H1 (cell line): Measurements from ENCODE around the gene ZBTB18. TPM values are rescaled to one million over a fixed set of nuclear protein-coding genes. Genes with fewer than 3 reads are reported as not detected.

ENCODE experiments used
- CTCF ChIA-PET: fragments of 300-600 bp; sonication (Branson Sonifier 250); formaldehyde crosslinking; loops from one replicate; lab custom pipeline; 2021; ENCODE audit not compliant: partially characterized antibody; lab: Charles Lee
- POLR2A ChIA-PET: fragments of 300-600 bp; sonication (Branson Sonifier 250); formaldehyde crosslinking; loops from one replicate; lab custom pipeline; 2021; ENCODE audit warnings: inconsistent platforms; ENCODE audit not compliant: partially characterized antibody; lab: Charles Lee
- DNase-seq, 2 experiments: peaks; one replicate each; pipeline versions ENCODE4 v3.0.0 to v3.0.0-alpha.2; 2010 to 2022; ENCODE audit warnings: low spot score in 2 of 2, low read depth in 1 of 2, mixed read lengths in 1 of 2
- FAIRE-seq: peaks from 2 replicates; lab custom pipeline; 2011; peaks lifted over from hg19 to GRCh38; lab: Jason Lieb, UNC
- H2AFZ ChIP-seq: 2 replicates; pipeline ENCODE4 v1.8.1; 2012; ENCODE audit warnings: low read length, inconsistent platforms
- H2AK5ac ChIP-seq: 2 replicates; pipeline ENCODE4 v1.6.1; 2013; ENCODE audit warnings: low read depth, low read length
- H2BK120ac ChIP-seq: replicated peaks from 2 replicates; pipeline ENCODE3; 2013; ENCODE audit warnings: low read depth, low read length, inconsistent platforms
- H2BK12ac ChIP-seq: 2 replicates; pipeline ENCODE4 v1.6.1; 2013; ENCODE audit warnings: low read depth, low read length
- H2BK15ac ChIP-seq: 2 replicates; pipeline ENCODE4 v1.6.1; 2013; ENCODE audit warnings: low read length
- H2BK20ac ChIP-seq: 2 replicates; pipeline ENCODE4 v1.6.1; 2013; ENCODE audit warnings: low read length
- H2BK5ac ChIP-seq: 2 replicates; pipeline ENCODE4 v1.6.1; 2013; ENCODE audit warnings: low read depth, low read length
- H3K14ac ChIP-seq: 2 replicates; pipeline ENCODE4 v1.6.1; 2013; ENCODE audit warnings: inconsistent platforms; ENCODE audit not compliant: insufficient read length
- H3K18ac ChIP-seq: 2 replicates; pipeline ENCODE4 v1.6.1; 2013; ENCODE audit warnings: low read length; ENCODE audit errors: extremely low read depth
- H3K23ac ChIP-seq: 2 replicates; pipeline ENCODE4 v1.6.1; 2013; ENCODE audit warnings: inconsistent platforms; ENCODE audit not compliant: insufficient read length
- H3K23me2 ChIP-seq: 2 replicates; pipeline ENCODE4 v1.6.1; 2013; ENCODE audit warnings: low read depth, low read length
- H3K27ac ChIP-seq: 2 replicates; pipeline ENCODE4 v1.6.1; 2011; ENCODE audit warnings: low read depth, low read length, inconsistent platforms
- H3K27me3 ChIP-seq, 4 experiments: replicated peaks in 1 of 4; 1 replicate in 1 of 4; 2 replicates in 3 of 4; pipeline versions ENCODE4 v1.6.1 to v1.8.1; 2011 to 2013; ENCODE audit warnings: low read length in 3 of 4, mild to moderate bottlenecking in 3 of 4, inconsistent platforms in 2 of 4, mixed read lengths in 2 of 4, moderate library complexity in 1 of 4; ENCODE audit not compliant: control insufficient read depth in 3 of 4, insufficient read depth in 3 of 4; ENCODE audit errors: extremely low read depth in 1 of 4
- H3K36me3 ChIP-seq, 4 experiments: 2 replicates each; pipeline versions ENCODE4 v1.6.1 to v1.8.1; 2011 to 2013; ENCODE audit warnings: mild to moderate bottlenecking in 4 of 4, low read length in 3 of 4, moderate library complexity in 2 of 4, control low read depth in 1 of 4, inconsistent platforms in 1 of 4; ENCODE audit not compliant: insufficient read depth in 4 of 4, control insufficient read depth in 2 of 4
- H3K4ac ChIP-seq: replicated peaks from 2 replicates; pipeline ENCODE3; 2013; ENCODE audit warnings: low read length, low read depth, mixed read lengths, inconsistent platforms; ENCODE audit not compliant: insufficient read length
- H3K4me1 ChIP-seq, 4 experiments: replicated peaks in 1 of 4; 1 replicate in 1 of 4; 2 replicates in 3 of 4; pipeline versions ENCODE4 v1.6.1 to v1.8.1; 2011 to 2013; ENCODE audit warnings: low read length in 3 of 4, inconsistent platforms in 2 of 4, mixed read lengths in 1 of 4; ENCODE audit not compliant: insufficient read depth in 4 of 4, control insufficient read depth in 3 of 4
- H3K4me2 ChIP-seq, 2 experiments: 2 replicates each; pipeline versions ENCODE4 v1.6.1 to v1.8.1; 2011 to 2013; ENCODE audit warnings: low read depth in 2 of 2, low read length in 2 of 2, control low read depth in 1 of 2, inconsistent platforms in 1 of 2, mild to moderate bottlenecking in 1 of 2; ENCODE audit not compliant: insufficient read depth in 1 of 2
- H3K4me3 ChIP-seq, 4 experiments: fragments of 200-600, 300-600 bp in 1 of 4; sonication (generic), shearing (Covaris generic), sonication (Bioruptor Twin) in 1 of 4; 2 replicates each; pipeline versions ENCODE4 v1.5.1 to v1.8.1; 2011 to 2016; ENCODE audit warnings: low read length in 4 of 4, low read depth in 3 of 4, control low read depth in 2 of 4, inconsistent platforms in 2 of 4, mild to moderate bottlenecking in 2 of 4, mixed read lengths in 1 of 4, moderate library complexity in 1 of 4; ENCODE audit not compliant: insufficient read depth in 2 of 4; ENCODE audit errors: extremely low read depth in 1 of 4
- H3K56ac ChIP-seq: replicated peaks from 2 replicates; pipeline ENCODE3; 2013; ENCODE audit warnings: low read depth, mild to moderate bottlenecking, mixed read lengths, low read length, inconsistent platforms; ENCODE audit not compliant: insufficient read length
- H3K79me1 ChIP-seq: 2 replicates; pipeline ENCODE4 v1.6.1; 2013; ENCODE audit warnings: low read depth, low read length, control low read depth
- H3K79me2 ChIP-seq, 2 experiments: 2 replicates each; pipeline versions ENCODE4 v1.6.1 to v1.8.1; 2012 to 2013; ENCODE audit warnings: low read length in 2 of 2, mild to moderate bottlenecking in 2 of 2, inconsistent platforms in 1 of 2; ENCODE audit not compliant: insufficient read depth in 2 of 2, control insufficient read depth in 1 of 2
- H3K9ac ChIP-seq, 4 experiments: replicated peaks in 1 of 4; 1 replicate in 1 of 4; 2 replicates in 3 of 4; pipeline versions ENCODE4 v1.6.1 to v1.8.1; 2011 to 2013; ENCODE audit warnings: low read depth in 3 of 4, low read length in 3 of 4, control low read depth in 2 of 4, mild to moderate bottlenecking in 2 of 4, moderate library complexity in 2 of 4, inconsistent platforms in 1 of 4; ENCODE audit errors: extremely low read depth in 1 of 4
- H3K9me3 ChIP-seq, 2 experiments: 2 replicates each; pipeline versions ENCODE4 v1.6.1 to v1.8.1; 2012 to 2013; ENCODE audit warnings: mild to moderate bottlenecking in 2 of 2, moderate library complexity in 2 of 2, control low read depth in 1 of 2, inconsistent platforms in 1 of 2, low read depth in 1 of 2, low read length in 1 of 2, mixed read lengths in 1 of 2; ENCODE audit not compliant: insufficient read depth in 2 of 2
- H4K20me1 ChIP-seq, 2 experiments: replicated peaks in 1 of 2; 2 replicates each; pipeline versions ENCODE3 to v1.8.1; 2011 to 2013; ENCODE audit warnings: inconsistent platforms in 2 of 2, low read length in 2 of 2, mild to moderate bottlenecking in 1 of 2; ENCODE audit not compliant: insufficient read depth in 2 of 2, control insufficient read depth in 1 of 2
- H4K5ac ChIP-seq: 2 replicates; pipeline ENCODE4 v1.6.1; 2013; ENCODE audit warnings: low read length, low read depth, mixed read lengths, inconsistent platforms; ENCODE audit not compliant: insufficient read length
- H4K8ac ChIP-seq: 2 replicates; pipeline ENCODE4 v1.8.0; 2013; ENCODE audit warnings: mild to moderate bottlenecking, moderate library complexity, low read length, inconsistent platforms; ENCODE audit not compliant: insufficient read depth; ENCODE audit errors: extremely low read depth
- H4K91ac ChIP-seq: replicated peaks from 2 replicates; pipeline ENCODE3; 2013; ENCODE audit warnings: low read length, mixed read lengths, inconsistent platforms; ENCODE audit not compliant: insufficient read length
- ATF2 ChIP-seq: IDR thresholded peaks from 2 replicates; pipeline ENCODE4 v1.6.1; 2012; ENCODE audit warnings: low read length, inconsistent platforms
- BCL11A ChIP-seq, 2 experiments: IDR thresholded peaks; one replicate each; pipeline ENCODE4 v1.6.1; 2011; ENCODE audit warnings: low read depth in 2 of 2, low read length in 2 of 2, mild to moderate bottlenecking in 2 of 2
- CTBP2 ChIP-seq: IDR thresholded peaks from 2 replicates; pipeline ENCODE4 v1.7.0; 2011; ENCODE audit warnings: borderline replicate concordance, mild to moderate bottlenecking, moderate library complexity, mixed read lengths, low read length; ENCODE audit not compliant: insufficient read depth, insufficient read length
- E2F6 ChIP-seq: IDR thresholded peaks from 2 replicates; pipeline ENCODE4 v1.6.1; 2012; ENCODE audit warnings: inconsistent platforms
- GTF2F1 ChIP-seq: IDR thresholded peaks from 2 replicates; pipeline ENCODE4 v1.6.1; 2012; ENCODE audit warnings: low read depth, low read length, improper control_type of control experiment, borderline replicate concordance
- PHF8 ChIP-seq: fragments of 200-600 bp; sonication (generic); conservative IDR thresholded peaks from 2 replicates; pipeline ENCODE4 v1.7.1; 2012; ENCODE audit warnings: low read depth, mild to moderate bottlenecking, inconsistent platforms, low read length, moderate library complexity
- RAD21 ChIP-seq, 2 experiments: IDR thresholded peaks in 1 of 2; conservative IDR thresholded peaks in 1 of 2; 2 replicates each; pipeline ENCODE4 v1.6.1; 2011; ENCODE audit warnings: low read depth in 2 of 2, low read length in 2 of 2, improper control_type of control experiment in 1 of 2, inconsistent platforms in 1 of 2, mild to moderate bottlenecking in 1 of 2, moderate library complexity in 1 of 2
- SIRT6 ChIP-seq: IDR thresholded peaks from one replicate; pipeline ENCODE4 v1.7.1; 2012; ENCODE audit warnings: low read length, inconsistent platforms
- SRF ChIP-seq: IDR thresholded peaks from 2 replicates; pipeline ENCODE4 v1.6.1; 2011; ENCODE audit warnings: mild to moderate bottlenecking, low read depth, low read length, moderate library complexity
- WGBS, 2 experiments: shearing (Covaris generic) in 1 of 2; methylation state at CpG; one replicate each; pipeline versions ENCODE4 v1.1.6 to v1.1.7; 2013 to 2015; ENCODE audit warnings: low lambda C conversion rate in 2 of 2, mixed read lengths in 2 of 2, inconsistent platforms in 1 of 2, low coverage in 1 of 2, missing lambda C conversion rate in 1 of 2; ENCODE audit not compliant: insufficient replicate concordance in 2 of 2, insufficient coverage in 1 of 2, insufficient read length in 1 of 2; ENCODE audit errors: extremely low coverage in 1 of 2, missing lambda C conversion rate in 1 of 2; 5-methylcytosine and 5-hydroxymethylcytosine counted together
- polyA plus RNA-seq, 7 experiments: library from polyadenylated mRNA; depleted of rRNA in 3 of 7; stranded (reverse) in 5 of 7; unstranded in 2 of 7; fragments of >200 nt in 5 of 7; fragments of 200-250 nt in 2 of 7; gene quantifications; 1 replicate in 5 of 7; 2 replicates in 1 of 7; 4 replicates in 1 of 7; pipeline versions ENCODE4 v1.2.1 to v1.2.3, GENCODE V29; 2011 to 2013; ENCODE audit warnings: missing spikeins in 2 of 7, mixed read lengths in 2 of 7
- total RNA-seq: library from RNA; stranded (reverse); fragmentation: NEBNext Ultra II Directional; extraction: Animal tissue kit (Norgen Biotek cat#: 25700); gene quantifications from 2 replicates; pipeline ENCODE4 v1.2.1, GENCODE V29; 2021

The ZBTB18 gene
- total and polyA plus RNA-seq, 2 of the 8 experiments (the other 6 are each of a cell fraction or from before 2014, with no cell fraction given): 8.5 to 14.4 TPM

GRCh38 chr1:244066954-244067716 is 16.1 kb downstream of the ZBTB18 start:
- H4K5ac ChIP-seq: no peak overlapping the region
- no peak overlapping the region for H4K8ac ChIP-seq
- H3K18ac ChIP-seq: no peak overlapping the region
- peaks cover 0 to 9% (median 0%) of the 10 kb centered on the region in 4 experiments; a peak in 2 of 7 replicates for H3K4me1 ChIP-seq
- no peak overlapping the region for H3K4me3 ChIP-seq
- no peak for FAIRE-seq
- H2BK12ac ChIP-seq: no peak overlapping the region; the same call in 1 of the 2 replicates
- H3K36me3 ChIP-seq: no peaks in the 10 kb centered on the region
- no peaks in the 10 kb centered on the region for H3K79me2 ChIP-seq
- H3K9ac ChIP-seq: no peak overlapping the region
- peak in 1 of 2 experiments; percentile 58 for DNase-seq
- no peak overlapping the region for H2BK120ac ChIP-seq
- H2AFZ ChIP-seq: peak overlapping the region; percentile 77
- no peak overlapping the region for H4K91ac ChIP-seq
- no peak overlapping the region for H3K4me2 ChIP-seq
- no peak overlapping the region for H3K27ac ChIP-seq
- no peak overlapping the region for H3K4ac ChIP-seq
- H4K20me1 ChIP-seq: no peaks in the 10 kb centered on the region
- ChIA-PET CTCF (interaction anchor here (0.6 to 1.1 kb wide), 2 partner anchors 77 to 211 kb away, joined by 3 to 4 read pairs; no protein-coding TSS in a partner anchor), POLR2A (no interaction called here)
- H3K23me2 ChIP-seq: no peaks in the 10 kb centered on the region
- 84% methylated on average over 21 of the region's 26 CpGs; no CpG with 5 or more reads in 1 of the 2 experiments for WGBS, 2 experiments
- no peak overlapping the region for H2BK5ac ChIP-seq
- H2AK5ac ChIP-seq: no peak overlapping the region
- H3K14ac ChIP-seq: no peak overlapping the region
- no peak overlapping the region for H3K23ac ChIP-seq
- H3K79me1 ChIP-seq: no peaks in the 10 kb centered on the region
- no peak overlapping the region for H3K56ac ChIP-seq
- H3K27me3 ChIP-seq: no peaks in the 10 kb centered on the region
- H2BK15ac ChIP-seq: no peak overlapping the region
- no peak overlapping the region for H2BK20ac ChIP-seq
- no peaks in the 10 kb centered on the region for H3K9me3 ChIP-seq
- 0 out of 4 replicates have a peak, but pooled peaks of 1 of the 2 experiments have one; percentile 2 for TF ChIP-seq RAD21 (IDR thresholded peaks at IDR 0.05 in 1 of 2, conservative IDR thresholded peaks at IDR 0.05 in 1 of 2; ENCODE audit: low read depth in 2 of 2, low read length in 2 of 2)
- no peak for TF ChIP-seq SRF
- no peak for TF ChIP-seq ATF2
- peak; percentile 76 for TF ChIP-seq E2F6
- TF ChIP-seq BCL11A (IDR thresholded peaks at IDR 0.05; ENCODE audit: low read depth in 2 of 2, low read length in 2 of 2): no peak
- no peak for TF ChIP-seq CTBP2
- no peak for TF ChIP-seq GTF2F1
- TF ChIP-seq PHF8: no peak
- TF ChIP-seq SIRT6: no peak
